ENCODE data around the gene AHDC1.

The AHDC1 gene

DNA sequence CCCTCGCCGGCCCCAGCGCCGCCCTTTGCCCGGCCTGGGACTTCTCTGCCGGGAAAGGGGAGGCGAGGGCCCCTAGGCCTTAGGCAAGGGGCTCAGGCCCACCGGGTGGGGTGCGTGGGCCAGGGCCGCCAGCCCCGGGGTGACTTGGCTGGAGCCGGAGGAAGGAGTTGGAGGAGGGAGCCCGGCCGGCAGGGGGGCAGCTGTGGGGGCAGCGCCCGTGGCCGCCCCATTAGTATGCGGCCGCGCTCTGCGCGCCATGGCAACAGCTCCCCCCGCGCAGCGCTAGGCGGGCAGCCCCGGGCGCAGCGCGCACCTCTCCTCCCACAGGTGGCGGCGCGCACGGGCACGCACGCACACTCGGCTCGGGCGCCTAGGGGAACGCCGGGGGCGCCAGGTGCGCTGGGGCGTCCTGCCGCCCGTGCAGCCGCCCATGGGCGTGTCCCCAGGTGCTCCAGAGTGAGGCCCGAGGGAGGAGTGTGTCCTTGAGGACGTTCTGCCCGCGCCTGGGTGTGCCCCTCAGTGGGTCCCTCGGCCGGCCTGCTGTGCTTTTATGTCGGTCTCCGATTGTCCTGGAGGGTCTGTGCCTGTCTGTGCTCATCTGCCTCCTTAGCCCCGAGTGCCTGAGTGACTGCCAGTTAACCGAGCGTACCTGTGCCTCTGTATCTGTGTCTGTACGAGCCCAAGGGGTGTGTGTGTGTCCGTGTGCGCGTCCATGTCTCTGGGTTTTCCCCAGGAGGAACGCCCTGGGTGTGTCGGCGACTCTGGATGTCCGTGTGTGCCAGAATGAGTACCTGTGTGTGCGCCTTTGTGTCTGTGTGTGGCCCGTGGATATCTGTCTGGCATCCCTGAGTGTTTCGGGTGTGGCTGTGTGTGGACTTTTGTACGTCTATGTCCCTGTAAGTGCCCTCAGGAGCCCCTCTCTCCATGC, 75.8 kb downstream of the AHDC1 start:
- peak; percentile 94 for DNase-seq

DNA sequence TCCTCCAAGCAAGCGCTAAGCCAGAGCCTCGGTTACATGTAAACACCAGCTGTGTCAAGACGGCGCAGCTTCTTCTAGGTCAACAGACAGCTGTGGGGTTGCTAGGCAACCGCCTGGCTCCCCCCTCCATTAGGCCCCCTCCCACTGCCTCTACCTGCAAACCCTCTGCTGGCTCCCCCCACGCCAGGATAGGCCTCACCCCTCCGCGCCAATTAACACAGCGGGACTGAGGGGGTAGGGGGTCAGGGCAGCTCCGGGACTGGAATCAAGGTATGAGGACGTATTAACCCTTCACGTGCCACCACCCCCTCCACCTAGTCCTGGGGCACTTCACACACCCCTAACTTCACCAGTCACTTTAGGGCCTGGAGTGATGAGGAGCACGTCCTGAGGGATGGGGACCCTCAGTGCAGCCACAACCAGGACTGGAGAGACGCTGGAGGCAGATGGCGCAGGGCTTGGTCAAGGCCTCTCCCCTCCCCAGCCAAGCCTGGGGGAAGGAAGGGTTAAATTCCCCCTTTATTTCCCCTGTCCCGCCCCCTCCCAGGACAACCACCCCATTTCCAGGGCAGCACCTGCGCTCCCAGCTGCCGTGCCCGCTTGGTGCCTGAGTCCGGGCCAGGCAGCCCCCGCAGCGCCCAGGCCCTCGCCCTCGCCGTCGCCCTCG, 76.6 kb downstream of the AHDC1 start:
- DNase-seq = peak; percentile 97

- DNase-seq = no peak
Observed at GRCh38 chr1:27526569-27527222, 77.2 kb downstream of the AHDC1 start.

- no peak for DNase-seq
Observed at GRCh38 chr1:27525296-27526272, 78.4 kb downstream of the AHDC1 start.

DNA sequence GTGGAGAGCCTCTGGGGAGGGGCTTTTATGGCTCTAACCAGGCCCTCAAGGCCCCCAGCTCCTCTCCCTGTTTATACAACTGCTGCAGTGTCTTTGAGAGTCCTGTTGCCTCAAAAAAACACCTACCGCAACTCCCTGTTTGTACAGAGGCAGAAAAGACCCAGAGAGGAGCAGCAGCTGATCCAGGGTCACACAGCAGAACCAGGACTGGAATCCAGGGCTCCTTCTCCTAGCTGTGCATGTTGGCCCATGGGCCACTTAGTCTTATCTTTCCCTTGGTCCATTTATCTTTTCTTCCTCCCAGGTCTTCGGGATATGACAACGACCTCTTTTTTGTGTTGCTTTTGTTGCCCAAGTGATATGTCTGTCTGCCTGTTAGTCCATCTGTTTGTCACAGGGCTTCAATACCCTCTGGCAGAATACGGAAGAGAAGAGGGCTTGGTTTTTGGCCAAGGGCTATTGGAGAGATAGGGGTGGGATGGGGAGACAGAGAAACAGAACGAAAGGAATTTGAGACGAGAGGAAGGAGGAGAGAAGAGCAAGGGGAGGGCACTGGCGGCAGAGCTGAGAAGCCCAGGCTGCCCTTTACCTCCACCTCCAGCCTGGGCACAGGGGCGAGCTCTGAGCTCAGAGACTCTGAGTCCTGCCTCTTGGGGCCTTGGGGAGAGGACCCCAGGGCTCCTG, 80.5 kb downstream of the AHDC1 start:
- no peak for DNase-seq

DNA sequence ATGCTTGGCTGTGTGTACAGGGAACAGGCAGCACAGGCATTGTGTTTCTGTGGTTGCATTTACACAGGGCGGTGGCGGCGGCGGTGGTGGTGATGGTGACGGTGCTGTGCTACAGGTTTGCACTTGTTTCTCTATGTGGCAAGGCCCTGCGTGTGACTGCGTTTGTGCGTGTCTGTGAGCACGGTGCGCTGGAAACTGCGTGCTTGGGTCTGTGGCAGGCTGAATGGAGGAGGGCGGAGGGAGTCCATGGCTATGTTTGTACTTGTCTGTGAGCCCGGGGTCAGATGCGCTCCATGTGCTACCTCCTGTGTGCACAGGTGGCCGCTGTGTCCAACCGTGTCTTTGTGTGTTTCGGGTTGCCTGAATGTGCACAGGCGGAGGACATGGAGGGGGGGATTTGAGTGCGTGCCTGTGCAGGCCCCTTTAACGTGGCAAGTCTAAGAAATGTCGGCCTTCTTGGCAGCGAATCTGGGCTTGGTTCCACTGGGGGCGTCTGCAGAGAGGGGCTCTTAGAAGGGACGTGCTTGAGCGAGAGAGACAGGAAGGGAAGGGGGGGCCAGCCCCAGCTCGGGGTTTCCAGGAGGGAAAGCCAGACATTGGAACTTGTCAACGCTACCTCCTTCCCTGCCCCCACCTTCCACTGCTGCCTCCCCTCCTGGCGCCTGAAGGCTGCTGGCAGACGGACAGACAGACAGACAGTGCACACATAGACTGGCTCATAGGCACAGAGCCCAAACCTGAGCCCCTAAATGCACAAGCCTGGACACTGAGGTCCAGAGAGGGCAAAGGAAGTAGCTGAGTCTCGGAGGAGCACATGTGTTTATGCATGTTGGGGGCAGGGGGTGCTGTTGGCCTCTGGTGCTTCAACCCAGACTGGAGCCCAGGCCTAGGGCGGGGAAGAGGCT, 81.3 kb downstream of the AHDC1 start:
- DNase-seq = peak; percentile 57

DNA sequence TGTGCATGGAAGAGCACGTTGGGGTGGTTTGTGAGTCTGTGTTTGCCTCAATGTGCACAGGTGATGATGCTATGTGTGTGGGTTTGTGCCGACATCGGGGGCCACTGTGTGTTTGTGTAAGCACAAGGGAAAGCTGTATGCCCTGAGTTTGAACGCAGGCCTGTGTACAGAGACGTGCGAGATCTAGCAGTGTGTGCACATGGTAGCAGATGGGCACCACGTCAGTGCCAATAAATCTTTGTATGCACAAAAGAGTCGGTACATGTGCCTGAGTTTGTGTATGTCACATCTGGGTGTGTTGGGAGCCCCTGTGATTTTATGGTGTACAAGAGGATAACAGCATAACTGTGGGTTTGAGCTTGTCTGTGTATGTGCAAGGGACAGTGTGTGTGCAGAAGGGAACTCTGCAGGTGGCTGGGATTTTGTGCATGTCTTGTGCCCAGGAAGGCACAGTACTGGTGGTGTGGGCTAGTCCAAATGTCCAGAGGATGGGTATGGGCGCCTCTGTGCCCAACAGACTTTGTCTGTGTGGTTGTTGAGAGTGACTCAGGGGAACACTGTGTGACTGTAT, 82.0 kb downstream of the AHDC1 start:
- DNase-seq = no peak

DNA sequence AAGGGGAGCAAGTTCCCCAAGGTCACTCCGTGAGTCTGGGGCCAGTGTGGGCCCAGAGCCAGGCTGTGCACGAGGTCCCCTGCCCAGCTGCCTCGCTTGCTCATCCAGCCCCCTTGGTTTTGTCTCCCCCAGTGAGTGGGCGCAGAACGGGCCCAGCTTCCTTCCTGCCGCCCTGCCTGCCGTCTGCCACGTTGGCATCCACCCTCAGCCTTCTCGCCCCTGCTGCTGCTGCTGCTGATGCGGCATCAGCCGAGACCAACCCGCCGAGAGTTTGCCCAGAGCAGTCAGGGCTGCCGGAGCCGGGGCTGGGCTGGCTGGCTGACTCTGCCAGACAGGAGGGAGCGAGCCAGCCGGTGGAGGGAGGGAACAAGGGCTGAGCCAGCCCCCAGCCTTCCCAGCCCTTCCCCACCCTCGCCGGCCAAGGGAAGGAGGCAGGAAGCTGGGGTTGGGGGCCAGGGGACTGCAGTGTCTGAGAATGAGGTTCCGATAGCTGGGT, 82.6 kb downstream of the AHDC1 start:
- no peak for DNase-seq

DNA sequence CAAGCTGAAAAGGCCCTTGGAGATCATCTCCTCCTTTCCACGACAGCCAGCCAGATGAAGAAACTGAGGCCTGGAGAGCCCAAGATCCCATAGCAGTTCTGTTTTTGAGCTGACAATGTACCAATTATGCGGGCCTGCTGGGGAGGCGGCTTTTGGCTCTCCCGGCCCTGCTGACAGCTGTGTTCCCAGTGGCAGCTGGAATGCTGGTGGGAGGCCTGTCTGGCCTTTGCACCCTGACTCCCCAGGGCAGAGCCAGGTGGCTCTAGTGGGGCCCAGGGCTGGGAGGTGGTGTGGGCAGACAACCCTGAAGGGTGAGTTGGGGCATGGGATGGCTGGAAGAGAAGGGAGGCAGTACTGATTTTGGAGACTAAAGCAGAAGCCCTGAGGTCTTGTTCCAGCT, 83.3 kb downstream of the AHDC1 start:
- DNase-seq = no peak

- DNase-seq = no peak
Observed at GRCh38 chr1:27519331-27520258, 84.3 kb downstream of the AHDC1 start.

GRCh38 chr1:27518808-27519207, 85.1 kb downstream of the AHDC1 start:
- no peak for DNase-seq

DNA sequence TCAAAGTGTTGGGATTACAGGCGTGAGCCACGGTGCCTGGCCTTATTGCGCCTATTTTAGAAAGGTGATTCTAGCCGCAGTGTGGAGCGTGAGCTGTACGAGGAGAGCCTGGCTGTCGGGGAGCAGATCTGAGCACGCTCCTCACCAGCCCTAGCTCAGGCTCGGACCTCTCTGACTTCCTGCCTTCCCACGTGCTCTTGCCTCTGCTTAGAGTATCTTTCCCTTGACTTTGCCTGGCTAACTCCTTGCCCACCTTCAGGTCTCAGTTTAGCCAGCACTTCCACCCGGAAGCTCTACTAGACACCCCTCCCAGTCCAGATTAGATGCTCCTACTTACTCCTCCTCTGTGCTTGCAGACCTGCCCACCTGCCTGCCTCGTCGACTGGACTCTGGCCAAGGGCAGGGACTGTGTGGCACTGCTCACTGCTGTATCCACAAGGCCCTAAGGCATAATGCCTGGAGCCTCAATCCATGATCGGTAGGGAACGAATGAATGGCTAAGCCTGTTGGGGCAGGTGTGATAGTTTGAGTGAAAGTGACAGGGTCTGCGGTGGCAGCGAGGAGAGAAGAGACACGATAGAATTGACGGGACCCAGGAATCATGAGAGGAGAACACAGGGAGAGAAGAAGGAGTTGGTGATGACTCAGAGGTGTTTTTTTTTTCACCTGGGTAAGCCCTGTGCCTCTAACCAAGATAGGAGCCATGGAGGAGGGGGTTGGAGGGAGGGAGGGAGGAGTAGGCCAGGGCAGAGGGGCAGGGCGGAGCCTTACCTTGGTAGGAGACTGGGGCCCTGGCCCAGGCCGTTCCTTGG, 85.8 kb downstream of the AHDC1 start:
- no peak for DNase-seq

GRCh38 chr1:27517301-27517700, 86.6 kb downstream of the AHDC1 start:
- no peak for DNase-seq

GRCh38 chr1:27515626-27516025, 88.3 kb downstream of the AHDC1 start:
- DNase-seq = no peak

DNA sequence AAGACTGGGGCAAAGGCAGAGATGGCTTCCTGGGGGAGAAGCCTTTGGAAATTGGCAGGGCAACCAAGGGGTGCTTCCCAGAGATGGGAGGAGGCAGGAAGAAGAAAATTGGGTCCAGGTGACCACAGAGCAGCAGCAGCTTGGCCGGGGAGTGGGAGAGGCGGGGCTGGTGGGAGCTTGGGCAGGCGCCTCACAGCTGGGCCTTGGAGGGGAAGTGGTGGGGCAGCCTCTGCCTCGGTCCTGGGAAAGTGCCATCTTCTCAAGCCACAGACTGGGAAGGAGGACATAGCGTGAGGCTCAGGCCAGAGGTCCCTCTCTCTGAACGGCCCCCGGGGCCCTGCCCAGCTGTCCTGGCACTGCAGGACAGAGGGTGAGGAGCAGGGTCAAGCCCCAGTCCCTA, 90.0 kb downstream of the AHDC1 start:
- DNase-seq = no peak

- no peak for DNase-seq
Observed at GRCh38 chr1:27513528-27513927, 90.4 kb downstream of the AHDC1 start.

DNA sequence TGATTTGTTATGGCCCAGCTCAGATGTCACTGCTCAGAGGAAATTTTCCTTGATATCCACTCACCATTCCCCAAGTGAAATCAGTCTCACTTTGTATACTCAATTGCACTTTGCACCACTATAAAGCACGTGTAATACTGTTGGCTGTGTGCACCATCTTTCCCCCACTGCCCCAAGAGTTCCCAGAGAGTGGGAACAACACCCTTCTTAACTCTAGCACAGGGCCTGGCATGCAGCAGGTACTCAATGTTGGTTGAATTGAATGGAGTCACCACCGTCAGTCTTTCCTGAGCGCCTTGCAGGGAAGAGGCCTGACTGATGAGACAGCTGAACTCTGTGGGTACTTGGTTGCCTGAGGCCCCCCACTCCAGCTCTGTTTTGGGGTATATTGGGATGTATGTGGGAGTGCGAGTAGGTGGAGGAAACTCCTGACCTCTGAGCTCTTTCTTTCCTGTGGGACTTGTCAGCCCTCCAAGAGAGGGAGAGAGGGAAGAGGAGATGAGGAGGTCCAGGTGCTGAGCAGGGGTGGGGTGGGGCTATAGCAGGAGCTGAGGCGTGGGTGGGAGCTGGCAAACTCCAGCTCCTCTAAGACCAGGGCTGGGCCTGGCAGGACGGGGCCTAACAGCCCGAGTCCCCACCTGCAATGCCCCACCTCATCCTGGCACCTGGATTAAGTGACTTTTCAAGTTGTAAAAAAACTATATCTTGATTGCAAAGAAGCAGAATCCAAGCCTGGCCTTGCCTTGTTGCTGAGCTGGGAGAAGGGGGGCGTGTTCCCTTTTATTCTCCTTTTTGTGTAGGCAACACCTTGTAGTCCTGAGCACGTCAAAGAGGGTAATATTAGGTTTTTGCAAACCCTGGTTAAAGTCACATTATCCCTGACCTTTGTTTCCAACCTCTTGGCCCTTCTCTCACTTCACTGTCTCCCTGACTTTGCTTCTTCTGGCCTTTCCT, 94.5 kb downstream of the AHDC1 start:
- DNase-seq = no peak

All from NCI-H1105 (cell line).